Measurements from ENCODE around the gene COX5A. TPM values are rescaled to one million over a fixed set of nuclear protein-coding genes. Genes with fewer than 3 reads are reported as not detected.
"Not testable (repeated sequence)": the region's sequence is repeated elsewhere in the genome, so short reads cannot be mapped to it uniquely, and the experiment has no call there.

COX5A gene
- total RNA-seq, 1 experiment from 2014 or later: 78.8 TPM

GRCh38 chr15:74902295-74903075 is 35.4 kb downstream of the COX5A start:
- no peak for DNase-seq (ENCODE audit: low read depth in 1 of 2, low spot score in 2 of 2)
- H3K27ac ChIP-seq: no peak overlapping the region
- H3K4me1 ChIP-seq (replicated peaks): peaks cover 14% of the 10 kb centered on the region
- peaks cover 61% of the 10 kb centered on the region for H3K36me3 ChIP-seq
- H3K9me3 ChIP-seq (replicated peaks): no peaks in the 10 kb centered on the region
- H3K4me3 ChIP-seq: no peak overlapping the region
- no peaks in the 10 kb centered on the region for H3K27me3 ChIP-seq (replicated peaks)

- H3K4me1 ChIP-seq (replicated peaks): peaks cover 7% of the 10 kb centered on the region; the same call in 1 of the 2 replicates
- H3K27me3 ChIP-seq (replicated peaks): no peaks in the 10 kb centered on the region
- H3K36me3 ChIP-seq: peaks cover 67% of the 10 kb centered on the region
- no peak overlapping the region for H3K27ac ChIP-seq
- no peaks in the 10 kb centered on the region for H3K9me3 ChIP-seq (replicated peaks)
- H3K4me3 ChIP-seq: no peak overlapping the region
- peak; percentile 58 to 60 for DNase-seq (ENCODE audit: low read depth in 1 of 2, low spot score in 2 of 2)
Observed at GRCh38 chr15:74901612-74902063, 36.2 kb downstream of the COX5A start.

- DNase-seq (ENCODE audit: low read depth in 1 of 2, low spot score in 2 of 2): no peak
- no peaks in the 10 kb centered on the region for H3K27me3 ChIP-seq (replicated peaks)
- H3K36me3 ChIP-seq: peaks cover 55% of the 10 kb centered on the region
- H3K9me3 ChIP-seq (replicated peaks): no peaks in the 10 kb centered on the region
- no peak overlapping the region for H3K4me3 ChIP-seq
- H3K4me1 ChIP-seq (replicated peaks): no peaks in the 10 kb centered on the region
- H3K27ac ChIP-seq: no peak overlapping the region
Observed at GRCh38 chr15:74897300-74897701, 40.6 kb downstream of the COX5A start.

GRCh38 chr15:74896316-74896715 is 41.6 kb downstream of the COX5A start:
- no peak for DNase-seq (ENCODE audit: low read depth in 1 of 2, low spot score in 2 of 2)
- Histone ChIP-seq H3K27me3 (replicated peaks) (no peaks in the 10 kb centered on the region), H3K27ac (no peak overlapping the region), H3K36me3 (peaks cover 53% of the 10 kb centered on the region), H3K9me3 (replicated peaks) (no peaks in the 10 kb centered on the region), H3K4me3 (no peak overlapping the region), H3K4me1 (replicated peaks) (no peaks in the 10 kb centered on the region)

- peaks cover 2% of the 10 kb centered on the region; the same call in 1 of the 2 replicates for H3K4me1 ChIP-seq (replicated peaks)
- peaks cover 53% of the 10 kb centered on the region for H3K36me3 ChIP-seq
- H3K9me3 ChIP-seq (replicated peaks): no peaks in the 10 kb centered on the region
- no peak overlapping the region for H3K4me3 ChIP-seq
- H3K27me3 ChIP-seq (replicated peaks): no peaks in the 10 kb centered on the region
- no peak for DNase-seq (ENCODE audit: low read depth in 1 of 2, low spot score in 2 of 2)
- H3K27ac ChIP-seq: no peak overlapping the region
Observed at GRCh38 chr15:74895830-74896229, 42.0 kb downstream of the COX5A start.

GRCh38 chr15:74894383-74894782 is 43.5 kb downstream of the COX5A start:
- not testable (repeated sequence) for H3K27ac ChIP-seq; H3K9me3 ChIP-seq (replicated peaks); H3K27me3 ChIP-seq (replicated peaks); DNase-seq (ENCODE audit: low read depth in 1 of 2, low spot score in 2 of 2); H3K4me3 ChIP-seq
- H3K36me3 ChIP-seq: peaks cover 50% of the 10 kb centered on the region
- H3K4me1 ChIP-seq (replicated peaks): peaks cover 12% of the 10 kb centered on the region

GRCh38 chr15:74893627-74894026 is 44.2 kb downstream of the COX5A start:
- Histone ChIP-seq H3K9me3 (replicated peaks) (no peaks in the 10 kb centered on the region), H3K4me1 (replicated peaks) (peaks cover 13% of the 10 kb centered on the region), H3K36me3 (peaks cover 46% of the 10 kb centered on the region), H3K27me3 (replicated peaks) (no peaks in the 10 kb centered on the region), H3K27ac (no peak overlapping the region), H3K4me3 (no peak overlapping the region)
- DNase-seq (ENCODE audit: low read depth in 1 of 2, low spot score in 2 of 2): no peak

- no peaks in the 10 kb centered on the region for H3K27me3 ChIP-seq (replicated peaks)
Observed at GRCh38 chr15:74892931-74893330, 44.9 kb downstream of the COX5A start.

GRCh38 chr15:74892313-74892712 is 45.6 kb downstream of the COX5A start:
- Histone ChIP-seq H3K36me3 (peaks cover 41% of the 10 kb centered on the region), H3K27me3 (replicated peaks) (no peaks in the 10 kb centered on the region), H3K4me1 (replicated peaks) (peaks cover 13% of the 10 kb centered on the region), H3K9me3 (replicated peaks) (no peaks in the 10 kb centered on the region), H3K4me3 (no peak overlapping the region), H3K27ac (no peak overlapping the region)
- DNase-seq (ENCODE audit: low read depth in 1 of 2, low spot score in 2 of 2): no peak

More at GRCh38 chr15:74892931-74893330, 44.9 kb downstream of the COX5A start:
- Histone ChIP-seq H3K4me3 (no peak overlapping the region), H3K27ac (no peak overlapping the region), H3K4me1 (replicated peaks) (peaks cover 13% of the 10 kb centered on the region), H3K9me3 (replicated peaks) (no peaks in the 10 kb centered on the region), H3K36me3 (peaks cover 44% of the 10 kb centered on the region)
- DNase-seq (ENCODE audit: low read depth in 1 of 2, low spot score in 2 of 2): no peak

GRCh38 chr15:74891469-74891868 is 46.4 kb downstream of the COX5A start:
- H3K27me3 ChIP-seq (replicated peaks): no peaks in the 10 kb centered on the region
- H3K4me3 ChIP-seq: no peak overlapping the region
- H3K4me1 ChIP-seq (replicated peaks): peaks cover 13% of the 10 kb centered on the region

GRCh38 chr15:74890665-74890960 is 47.3 kb downstream of the COX5A start:
- peak overlapping the region; percentile 63 for H3K4me3 ChIP-seq
- no peak overlapping the region for H3K27ac ChIP-seq
- no peaks in the 10 kb centered on the region for H3K9me3 ChIP-seq (replicated peaks)
- peaks cover 13% of the 10 kb centered on the region for H3K4me1 ChIP-seq (replicated peaks)
- peaks cover 32% of the 10 kb centered on the region for H3K36me3 ChIP-seq
- no peaks in the 10 kb centered on the region for H3K27me3 ChIP-seq (replicated peaks)
- no peak for DNase-seq (ENCODE audit: low read depth in 1 of 2, low spot score in 2 of 2)

More at GRCh38 chr15:74891469-74891868, 46.4 kb downstream of the COX5A start:
- Histone ChIP-seq H3K36me3 (peaks cover 35% of the 10 kb centered on the region), H3K9me3 (replicated peaks) (no peaks in the 10 kb centered on the region), H3K27ac (no peak overlapping the region)
- DNase-seq (ENCODE audit: low read depth in 1 of 2, low spot score in 2 of 2): no peak

- Histone ChIP-seq H3K27ac (0 out of 2 replicates have a peak within 1 kb of the TSS, but pooled peaks have one; percentile 0), H3K27me3 (replicated peaks) (no peaks in the 10 kb centered on the region), H3K4me3 (peak within 1 kb of the TSS; percentile 63), H3K9me3 (replicated peaks) (no peaks in the 10 kb centered on the region), H3K36me3 (peaks cover 32% of the 10 kb centered on the region), H3K4me1 (replicated peaks) (peaks cover 14% of the 10 kb centered on the region)
- DNase-seq (ENCODE audit: low read depth in 1 of 2, low spot score in 2 of 2): peak; percentile 64 to 83
Observed at GRCh38 chr15:74889883-74890664, 47.8 kb downstream of the COX5A start, which contains the start of gene MPI. Gene MPI (plus strand): TSS chr15:74890042. CDS start chr15:74890074, 32 bp downstream.

GRCh38 chr15:74889390-74889882 is 48.4 kb downstream of the COX5A start:
- DNase-seq (ENCODE audit: low read depth in 1 of 2, low spot score in 2 of 2): no peak
- Histone ChIP-seq H3K4me1 (replicated peaks) (peaks cover 21% of the 10 kb centered on the region), H3K9me3 (replicated peaks) (no peaks in the 10 kb centered on the region), H3K27ac (no peak overlapping the region), H3K36me3 (peaks cover 32% of the 10 kb centered on the region), H3K27me3 (replicated peaks) (no peaks in the 10 kb centered on the region), H3K4me3 (peak overlapping the region; percentile 63)

- H3K4me1 ChIP-seq (replicated peaks): peaks cover 28% of the 10 kb centered on the region
- H3K27ac ChIP-seq: no peak overlapping the region
- peaks cover 32% of the 10 kb centered on the region for H3K36me3 ChIP-seq
- no peaks in the 10 kb centered on the region for H3K27me3 ChIP-seq (replicated peaks)
- DNase-seq (ENCODE audit: low read depth in 1 of 2, low spot score in 2 of 2): no peak
- H3K9me3 ChIP-seq (replicated peaks): no peaks in the 10 kb centered on the region
- no peak overlapping the region for H3K4me3 ChIP-seq
Observed at GRCh38 chr15:74888716-74889115, 49.2 kb downstream of the COX5A start.
